AG09309 (cell line): ENCODE measurements around the gene PRDM16.

ENCODE experiments used
- DNase-seq: peaks from one replicate; pipeline ENCODE4 v3.0.0-alpha.2; 2010; ENCODE audit warnings: low read depth
- H3K4me3 ChIP-seq: 2 replicates; pipeline ENCODE4 v1.5.1; 2011; ENCODE audit warnings: mild to moderate bottlenecking, low read depth, low read length, moderate library complexity; ENCODE audit not compliant: control insufficient read depth
- CTCF ChIP-seq: IDR thresholded peaks from 2 replicates; pipeline ENCODE4 v1.5.1; 2011; ENCODE audit warnings: mild to moderate bottlenecking, low read depth, low read length, inconsistent platforms; ENCODE audit not compliant: insufficient read depth, control insufficient read depth; ENCODE audit errors: missing control alignments

PRDM16 gene

GRCh38 chr1:3178279-3178678 is 109.3 kb downstream of the PRDM16 start:
- no peak for TF ChIP-seq CTCF

GRCh38 chr1:3179471-3179870 is 110.5 kb downstream of the PRDM16 start:
- DNase-seq, result no peak
- no peak for TF ChIP-seq CTCF
- no peak overlapping the region for H3K4me3 ChIP-seq

More at GRCh38 chr1:3178279-3178678, 109.3 kb downstream of the PRDM16 start:
- DNase-seq, result no peak
- no peak overlapping the region for H3K4me3 ChIP-seq

GRCh38 chr1:3180915-3181314 is 111.9 kb downstream of the PRDM16 start:
- TF ChIP-seq CTCF, result no peak
- no peak for DNase-seq
- H3K4me3 ChIP-seq, result no peak overlapping the region

GRCh38 chr1:3181956-3182355 is 113.0 kb downstream of the PRDM16 start:
- TF ChIP-seq CTCF, result no peak
- H3K4me3 ChIP-seq, result no peak overlapping the region
- DNase-seq, result no peak

GRCh38 chr1:3183411-3183810 is 114.4 kb downstream of the PRDM16 start:
- DNase-seq, result no peak
- no peak overlapping the region for H3K4me3 ChIP-seq
- no peak for TF ChIP-seq CTCF

GRCh38 chr1:3183813-3184212 is 114.8 kb downstream of the PRDM16 start:
- TF ChIP-seq CTCF, result no peak
- DNase-seq, result no peak

GRCh38 chr1:3184666-3185065 is 115.7 kb downstream of the PRDM16 start:
- H3K4me3 ChIP-seq, result no peak overlapping the region
- no peak for TF ChIP-seq CTCF
- no peak for DNase-seq

More at GRCh38 chr1:3183813-3184212, 114.8 kb downstream of the PRDM16 start:
- H3K4me3 ChIP-seq, result no peak overlapping the region
